GM19238 (cell line): ENCODE measurements around the gene SHC4.
"Not testable (repeated sequence)": the region's sequence is repeated elsewhere in the genome, so short reads cannot be mapped to it uniquely, and the experiment has no call there.

ENCODE experiments used
- DNase-seq: peaks from one replicate; pipeline ENCODE4 v3.0.0; 2011; ENCODE audit warnings: low spot score; ENCODE audit not compliant: insufficient read length

SHC4 gene

DNA sequence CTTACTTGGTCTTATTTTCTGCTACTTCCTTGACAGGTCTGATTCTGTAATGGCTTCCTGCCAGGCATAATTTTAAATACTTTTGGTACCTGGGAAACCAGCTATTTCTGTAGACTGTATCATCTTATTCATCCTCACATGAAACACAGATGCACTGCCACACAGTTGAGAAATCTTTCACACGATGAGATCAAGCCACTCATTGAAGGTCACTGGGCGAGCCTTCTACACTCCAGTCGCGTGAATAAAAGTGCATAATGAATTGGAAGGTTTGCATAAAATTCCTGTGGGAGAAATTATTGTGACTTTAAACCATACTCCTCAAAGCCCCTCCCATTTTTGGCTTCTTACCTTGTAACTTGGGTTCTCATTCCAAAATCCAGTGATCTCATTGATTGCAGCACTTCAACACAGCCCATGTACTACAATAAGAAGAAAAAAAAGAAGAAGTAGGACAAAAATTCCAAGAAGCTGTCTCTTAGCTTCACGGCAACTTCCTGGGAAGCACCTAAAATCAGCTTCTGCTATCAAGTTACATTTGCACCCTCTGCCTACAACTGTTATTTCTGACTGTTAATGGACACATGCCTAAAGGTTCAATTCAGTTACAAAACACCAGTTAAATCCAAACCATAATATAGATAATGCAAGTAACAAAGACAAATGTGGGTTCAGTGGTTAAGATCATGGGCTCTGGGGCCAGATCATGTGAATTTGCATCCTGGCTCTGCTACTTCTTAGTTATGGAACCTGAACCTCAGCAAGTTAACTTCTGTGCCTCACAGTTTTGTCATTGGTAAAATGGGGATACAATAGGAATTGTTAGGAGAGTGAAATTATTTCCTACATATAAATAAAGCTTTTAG, 39.0 kb downstream of the SHC4 start:
- no peak for DNase-seq

DNA sequence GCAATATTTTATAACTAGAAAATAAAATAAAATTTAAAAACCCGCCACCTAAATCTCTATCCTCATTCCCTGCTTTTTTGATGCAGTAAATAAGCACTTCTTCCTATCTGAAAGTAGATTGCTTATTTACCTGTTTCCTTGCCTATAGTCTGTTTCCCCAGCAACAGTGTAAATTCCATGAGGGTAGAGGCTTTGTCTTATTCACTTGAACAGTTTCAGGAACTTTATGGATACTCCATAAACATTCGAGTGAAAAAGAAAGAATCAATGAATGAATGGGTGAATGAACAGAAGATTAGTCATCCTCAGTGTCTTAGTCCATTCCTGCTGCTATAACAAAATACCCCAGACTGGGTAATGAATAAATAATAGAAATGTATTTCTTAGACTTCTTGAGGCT, 41.7 kb downstream of the SHC4 start:
- no peak for DNase-seq

DNA sequence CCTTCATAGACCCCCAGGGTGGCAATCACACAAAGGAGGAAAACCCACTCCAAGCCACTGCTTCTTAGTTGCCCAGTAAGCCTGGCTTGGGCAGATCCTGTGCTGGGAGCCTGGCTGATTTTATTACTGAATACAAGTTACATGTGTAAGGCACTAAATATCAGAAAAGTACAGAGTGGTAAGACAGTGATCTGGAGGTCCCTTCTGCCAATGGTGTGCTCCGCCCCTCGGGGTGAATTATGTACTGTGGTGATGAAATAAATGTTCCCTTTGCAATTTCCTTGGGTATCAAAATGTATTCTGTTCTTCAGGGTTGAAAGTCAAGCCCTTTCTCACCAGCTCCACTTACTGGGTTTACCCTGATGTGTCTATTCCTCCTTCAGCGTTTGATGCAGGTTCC, 47.0 kb downstream of the SHC4 start:
- no peak for DNase-seq

DNA sequence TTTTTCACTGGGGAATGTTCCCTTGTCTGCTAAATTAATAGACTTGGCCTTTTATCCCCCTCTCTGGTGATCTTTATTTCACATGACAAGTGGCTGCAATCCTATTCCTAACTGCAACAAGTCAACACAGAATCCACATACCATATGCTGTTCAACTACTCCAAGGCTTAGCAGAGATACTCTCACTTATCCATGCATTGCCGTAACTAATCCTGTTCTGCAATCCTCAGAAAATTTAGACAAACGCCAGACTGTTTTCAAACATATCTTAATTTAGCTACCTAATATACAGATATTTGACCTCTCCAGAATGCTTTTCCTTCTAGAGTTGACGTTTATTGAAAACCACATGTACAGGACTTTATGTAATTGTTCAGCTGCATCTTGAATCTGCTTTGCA, 47.9 kb downstream of the SHC4 start:
- no peak for DNase-seq

DNA sequence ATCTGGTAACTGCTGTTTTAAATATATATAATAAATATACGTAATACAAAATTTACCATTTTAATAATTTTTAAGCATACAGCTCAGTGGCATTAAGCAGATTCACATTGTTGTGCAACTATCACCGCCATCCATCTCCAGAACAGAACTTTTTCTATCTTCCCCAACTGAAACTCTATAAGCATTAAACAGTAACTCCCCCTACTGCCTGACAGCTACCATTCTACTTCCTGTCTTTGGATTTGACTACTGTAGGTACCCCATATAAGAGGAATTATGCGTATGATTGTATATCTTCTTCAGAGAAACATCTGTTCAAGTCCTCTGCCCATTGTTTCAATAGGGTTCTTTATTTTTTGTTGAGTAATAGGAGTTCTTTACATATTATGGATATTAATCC, 49.0 kb downstream of the SHC4 start:
- no peak for DNase-seq

DNA sequence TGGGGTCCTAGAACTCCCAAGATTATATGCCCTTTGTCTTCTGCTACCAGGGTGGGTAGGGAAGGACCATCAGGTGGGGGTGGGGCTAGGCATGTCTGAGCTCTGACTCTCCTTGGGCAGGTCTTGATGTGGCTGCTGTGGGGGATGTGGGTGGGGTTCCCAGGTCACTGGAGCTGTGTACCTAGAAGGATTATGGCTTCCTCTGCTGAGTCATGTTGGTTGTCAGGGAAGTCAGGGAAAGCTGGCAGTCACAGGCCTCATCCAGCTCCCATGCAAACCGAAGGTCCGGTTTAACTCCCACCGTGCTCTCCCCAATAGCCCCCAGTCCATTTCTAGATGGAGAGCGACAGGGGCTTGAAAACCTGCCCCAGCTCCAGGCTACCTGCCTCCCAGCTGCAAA, 50.6 kb downstream of the SHC4 start:
- no peak for DNase-seq

DNA sequence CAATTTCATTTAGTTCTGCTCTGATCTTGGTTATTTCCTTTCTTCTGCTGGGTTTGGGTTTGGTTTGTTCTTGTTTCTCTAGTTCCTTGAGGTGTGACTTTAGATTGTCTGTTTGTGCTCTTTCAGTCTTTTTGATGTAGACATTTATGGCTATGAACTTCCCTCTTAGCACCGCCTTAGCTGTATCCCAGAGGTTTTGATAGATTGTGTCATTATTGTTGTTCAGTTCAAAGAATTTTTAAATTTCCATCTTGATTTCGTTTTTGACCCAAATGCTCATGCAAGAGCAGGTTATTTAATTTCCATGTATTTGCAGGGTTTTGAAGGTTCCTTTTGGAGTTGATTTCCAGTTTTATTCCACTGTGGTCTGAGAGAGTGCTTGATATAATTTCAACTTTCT, 53.2 kb downstream of the SHC4 start:
- not testable (repeated sequence) for DNase-seq

DNA sequence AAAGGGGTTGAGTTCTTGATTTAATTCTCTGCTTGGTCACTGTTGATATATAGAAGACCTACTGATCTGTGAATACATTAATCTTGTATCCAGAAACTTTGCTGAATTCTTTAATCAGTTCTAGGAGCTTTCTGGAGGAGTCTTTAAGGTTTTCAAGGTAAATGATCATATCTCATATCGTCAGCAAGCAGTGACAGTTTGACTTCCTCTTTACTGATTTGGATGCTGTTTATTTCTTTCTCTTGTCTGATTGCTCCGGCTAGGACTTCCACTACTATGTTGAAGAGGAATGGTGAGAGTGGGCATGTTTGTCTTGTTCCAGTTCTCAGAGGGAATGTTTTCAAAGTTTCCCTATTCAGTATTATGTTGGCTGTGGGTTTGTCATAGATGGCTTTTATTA, 54.4 kb downstream of the SHC4 start:
- DNase-seq, result not testable (repeated sequence)

DNA sequence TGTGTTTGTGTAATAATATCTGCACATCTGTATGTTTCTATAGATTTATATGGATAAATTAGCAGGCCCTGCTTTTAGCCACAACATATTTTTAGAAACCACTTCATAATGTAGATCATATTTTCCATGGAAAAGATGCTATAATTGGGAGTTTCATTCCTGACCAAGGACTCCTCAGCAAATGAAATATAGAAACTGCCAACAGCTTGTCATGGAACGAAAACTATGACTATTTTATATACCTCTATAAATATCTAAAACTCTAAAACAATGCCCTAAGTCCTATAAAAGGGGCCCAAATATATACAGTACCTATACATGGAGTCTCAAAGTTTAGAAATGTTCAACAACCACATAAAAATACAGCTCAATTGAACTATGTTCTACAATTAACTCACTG, 57.9 kb downstream of the SHC4 start:
- no peak for DNase-seq

DNA sequence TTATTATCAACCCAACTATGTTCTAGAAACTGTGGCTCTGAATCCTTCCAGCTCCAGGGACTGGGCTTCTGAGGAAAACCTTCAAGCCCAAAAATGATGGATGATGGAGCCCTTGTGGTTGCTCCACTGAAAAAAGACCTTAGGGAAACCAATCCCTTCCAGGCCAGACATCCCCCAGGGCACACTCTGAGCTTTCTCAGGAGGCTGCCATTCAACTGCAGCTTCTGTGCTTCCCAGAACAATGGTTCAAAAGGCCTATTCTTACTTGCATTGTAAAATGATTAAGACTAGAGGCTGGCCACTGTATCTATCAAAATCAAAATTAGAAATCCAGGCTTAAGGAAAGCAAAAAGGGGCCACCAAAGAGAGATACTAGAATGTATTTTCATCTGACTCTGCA, 58.5 kb downstream of the SHC4 start:
- DNase-seq, result no peak

DNA sequence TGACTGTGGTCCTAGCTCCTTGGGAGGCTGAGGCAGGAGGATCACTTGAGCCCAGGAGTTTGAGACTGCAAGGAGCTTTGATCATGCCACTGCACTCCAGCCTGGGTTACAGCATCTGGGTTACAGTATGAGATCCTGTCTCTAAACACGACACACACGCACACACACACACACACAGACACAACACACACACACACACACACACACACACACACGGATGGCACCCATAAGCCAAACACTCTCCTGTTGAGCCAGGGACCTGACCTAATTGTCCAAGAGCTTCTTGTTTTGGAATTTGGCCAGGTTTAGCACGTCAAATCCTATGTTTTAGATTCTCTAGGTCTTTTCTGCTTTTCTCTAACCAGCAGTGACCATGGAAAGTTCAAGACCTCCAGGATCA, 59.0 kb downstream of the SHC4 start:
- no peak for DNase-seq

DNA sequence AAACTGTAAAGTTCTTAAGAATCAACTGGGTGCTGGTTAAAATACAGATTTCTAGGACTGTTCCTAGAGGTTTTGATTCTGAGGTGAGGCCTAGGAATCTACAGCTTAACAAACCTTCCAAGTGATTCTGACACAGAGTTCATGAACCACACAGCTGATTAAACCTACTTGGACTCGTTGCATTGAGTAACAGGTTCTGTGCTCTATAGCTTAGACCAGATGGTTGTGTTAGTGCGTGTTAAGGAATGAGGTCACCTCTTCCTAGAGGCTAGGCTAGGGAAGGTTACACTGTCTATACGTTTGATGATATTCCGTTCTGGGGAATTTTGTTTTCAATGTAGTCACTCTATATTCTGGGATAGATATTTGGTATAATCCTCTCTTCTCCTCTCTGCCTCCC, 63.9 kb downstream of the SHC4 start:
- no peak for DNase-seq

DNA sequence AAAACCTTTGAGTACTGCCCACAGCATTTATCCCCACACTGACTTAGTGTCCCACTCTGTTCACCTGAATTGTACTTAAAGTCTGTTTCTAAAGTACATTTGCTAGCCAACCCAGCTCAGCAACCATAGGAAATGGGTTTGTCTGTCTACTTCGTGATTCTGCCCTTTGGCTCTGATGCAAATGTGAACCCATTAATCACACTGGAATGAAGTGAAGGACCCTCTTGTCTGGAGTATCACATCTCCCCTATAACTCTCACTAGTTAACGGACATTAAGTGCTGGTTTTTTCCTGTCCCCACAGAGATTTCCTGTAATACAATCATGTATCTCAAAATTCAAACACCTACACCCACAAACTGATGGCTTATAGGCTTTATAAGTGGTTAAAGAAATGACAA, 65.3 kb downstream of the SHC4 start:
- DNase-seq, result no peak

DNA sequence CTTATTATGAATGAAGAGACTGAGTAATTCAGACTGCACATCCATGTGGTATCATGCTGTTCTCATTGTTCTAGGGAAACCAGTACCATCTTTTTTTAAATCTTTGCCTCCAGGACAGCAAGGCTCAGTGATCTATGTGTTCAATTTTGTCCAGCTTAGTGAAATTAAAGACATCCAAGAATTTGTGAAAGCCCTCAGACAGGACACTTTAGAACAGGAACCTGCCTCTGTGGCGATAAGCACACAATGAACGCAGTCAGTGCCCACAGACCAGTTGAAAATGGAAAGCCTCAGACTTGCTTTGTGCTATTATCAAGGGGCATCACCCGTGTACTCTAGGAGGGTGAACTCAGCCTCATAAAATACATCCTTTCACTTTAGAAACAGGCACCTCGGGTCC, 65.7 kb downstream of the SHC4 start:
- DNase-seq, result no peak

DNA sequence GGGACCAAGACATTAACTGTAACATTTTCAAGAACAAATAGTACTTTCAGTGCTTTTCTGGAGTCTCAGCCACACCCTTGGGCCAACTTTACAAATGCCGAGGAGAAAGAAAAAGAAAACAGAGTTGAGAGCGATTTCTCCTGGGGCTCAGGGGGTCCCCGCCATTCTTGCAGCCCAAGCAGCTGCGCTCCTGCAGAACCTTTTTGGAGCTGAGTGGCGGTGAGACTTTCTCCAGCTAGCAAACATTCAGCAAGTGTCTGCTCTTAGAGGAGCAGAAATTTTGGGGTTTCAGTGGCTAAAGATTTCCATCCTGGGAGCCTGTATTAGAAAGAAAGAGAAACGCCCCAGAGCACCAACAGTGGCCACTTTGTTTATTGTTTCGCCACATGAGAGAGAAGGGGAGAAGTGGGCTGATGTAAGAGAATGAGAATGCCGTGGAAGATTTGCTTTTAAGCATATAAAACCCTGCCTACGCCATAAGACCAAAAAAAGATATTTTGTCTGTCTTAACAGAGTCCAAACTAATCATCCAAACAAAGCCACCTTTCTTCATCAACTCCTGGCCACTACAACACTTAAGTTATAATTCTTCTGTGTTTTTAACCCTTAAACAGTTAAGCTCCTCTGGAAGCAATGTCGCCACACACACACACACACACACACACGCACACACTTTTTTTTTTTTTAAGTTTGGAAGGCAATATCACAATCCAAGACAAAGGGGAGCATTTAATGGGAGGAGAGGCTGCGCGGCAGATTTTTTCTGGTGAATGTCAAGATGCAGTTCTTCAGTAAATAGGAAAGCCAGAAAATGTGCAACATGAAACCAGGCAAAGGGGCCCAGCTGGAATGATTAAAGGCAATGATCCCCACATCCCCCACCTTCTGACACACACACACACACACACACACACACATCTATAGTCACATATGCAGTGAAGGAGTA, 66.6 kb downstream of the SHC4 start:
- no peak for DNase-seq

DNA sequence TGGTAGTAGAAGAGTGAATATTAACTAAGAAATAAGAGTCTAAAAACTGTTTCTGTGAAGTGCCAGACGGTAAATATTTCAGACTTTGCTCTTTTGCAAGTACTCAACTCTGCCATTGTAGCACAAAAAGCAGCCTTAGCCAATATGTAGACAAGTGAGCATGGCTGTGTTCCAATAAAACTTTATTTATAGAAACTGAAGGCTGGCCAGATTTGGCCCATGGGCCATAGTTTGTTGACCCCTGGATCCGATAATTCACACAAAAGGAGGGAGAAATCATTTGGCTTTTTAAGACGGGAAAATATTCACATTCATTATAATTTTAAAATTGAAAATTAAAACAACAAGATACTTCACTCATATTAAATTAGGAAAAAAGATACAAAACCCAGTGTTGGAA, 70.4 kb downstream of the SHC4 start:
- DNase-seq, result no peak

DNA sequence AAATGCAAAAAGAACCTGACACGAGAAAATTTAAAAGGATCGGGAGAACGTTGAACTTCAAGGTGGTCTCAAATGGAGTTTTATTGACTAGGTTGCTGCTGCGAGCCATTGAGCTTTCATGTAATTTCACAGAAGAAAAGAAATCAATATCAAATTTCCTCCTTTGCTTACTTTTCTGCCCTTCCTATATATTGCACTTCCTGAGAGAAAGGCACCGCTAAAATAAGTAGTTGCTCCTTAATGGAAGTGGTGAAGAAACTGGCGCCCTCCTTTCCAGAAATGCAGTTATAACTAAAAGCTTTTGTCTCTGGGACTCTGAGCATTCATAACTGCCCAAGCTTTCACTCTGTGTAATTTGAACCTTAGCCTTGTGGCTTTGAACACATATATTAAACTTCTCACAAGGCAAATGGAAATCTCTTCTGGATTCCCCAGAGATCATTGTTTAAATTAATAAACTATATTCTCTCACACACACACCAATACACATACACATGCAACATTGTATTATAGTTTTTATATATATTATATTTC, 72.4 kb downstream of the SHC4 start:
- no peak for DNase-seq

DNA sequence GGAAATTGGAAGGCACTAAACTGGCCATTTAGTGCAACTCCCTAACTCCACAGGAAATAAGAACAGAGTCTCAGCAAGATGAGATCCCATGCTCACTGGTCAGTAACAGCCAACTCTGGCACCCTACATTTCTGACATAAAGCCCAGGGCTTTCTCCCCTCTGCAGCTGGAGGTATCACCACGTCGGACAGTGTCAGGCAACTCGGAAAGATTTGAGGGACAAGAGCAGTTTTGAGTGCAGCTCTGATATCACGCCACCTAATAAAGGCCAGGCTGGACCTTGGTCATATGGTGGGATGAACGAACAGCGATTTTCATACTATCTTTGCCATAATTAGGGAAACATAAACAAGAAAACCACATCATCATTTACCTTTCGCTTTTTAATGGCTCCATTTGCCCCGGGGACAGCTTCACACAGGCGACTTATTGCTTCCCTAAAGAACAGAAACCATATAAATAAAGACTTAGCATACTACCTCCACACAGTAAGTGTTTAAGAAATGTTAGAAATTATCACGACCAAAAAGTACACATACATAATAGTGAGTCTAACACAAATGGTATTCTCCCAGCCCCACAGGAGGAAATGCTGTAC, 73.2 kb downstream of the SHC4 start:
- no peak for DNase-seq

DNA sequence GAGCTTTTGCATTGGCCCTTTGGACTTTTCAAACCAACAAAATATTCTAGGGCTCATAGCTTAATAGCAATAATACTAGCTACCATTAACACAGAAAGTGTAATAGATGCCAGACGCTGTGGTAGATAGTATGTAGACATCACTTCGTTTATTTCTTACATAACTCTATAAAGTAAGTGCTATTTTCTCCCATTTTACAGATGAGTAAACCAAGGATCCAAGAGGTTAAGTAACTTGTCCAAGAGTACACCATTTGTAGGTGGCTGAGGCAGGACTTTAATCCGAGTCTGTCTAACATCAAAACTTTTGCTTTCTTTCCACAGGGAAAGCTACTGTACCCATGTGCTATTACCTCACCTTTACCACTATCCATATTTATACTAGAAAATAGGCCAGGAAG, 73.8 kb downstream of the SHC4 start:
- no peak for DNase-seq

DNA sequence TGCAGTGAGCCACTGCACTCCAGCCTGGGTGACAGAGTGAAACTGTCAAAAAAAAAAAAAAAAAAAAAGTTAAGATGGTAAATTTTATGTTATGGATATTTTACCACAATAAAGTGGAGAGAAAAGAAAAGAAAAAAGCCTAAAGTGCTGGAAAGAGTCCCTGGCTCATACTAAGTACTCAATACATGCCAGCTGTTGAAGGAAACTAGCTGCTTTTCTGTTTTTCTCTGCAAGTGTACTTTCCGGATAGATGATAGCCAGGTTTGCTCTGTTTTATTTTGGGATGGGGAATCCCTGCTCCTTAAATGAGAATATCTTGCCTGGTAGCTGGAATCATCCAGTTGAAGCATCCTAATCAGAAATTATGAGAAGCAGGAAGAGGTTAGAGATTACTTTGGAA, 74.9 kb downstream of the SHC4 start:
- no peak for DNase-seq

DNA sequence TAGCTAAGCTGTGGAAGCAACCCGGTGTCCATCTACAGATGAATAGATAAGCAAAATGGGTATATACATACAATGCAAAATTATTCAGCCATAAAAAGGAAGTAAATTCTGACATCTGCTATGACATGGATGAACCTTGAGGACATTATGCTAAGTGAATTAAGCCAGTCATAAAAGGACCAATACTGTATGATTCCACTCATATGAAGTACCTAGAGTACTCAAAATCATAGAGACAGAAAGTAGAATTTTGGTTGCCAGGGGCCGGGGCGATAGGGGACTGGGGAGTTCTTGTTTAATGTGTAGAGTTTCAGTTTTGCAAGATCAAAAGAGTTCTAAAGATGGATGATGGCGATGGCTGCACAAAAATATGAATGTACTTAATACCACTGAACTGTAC, 75.5 kb downstream of the SHC4 start:
- DNase-seq, result no peak

DNA sequence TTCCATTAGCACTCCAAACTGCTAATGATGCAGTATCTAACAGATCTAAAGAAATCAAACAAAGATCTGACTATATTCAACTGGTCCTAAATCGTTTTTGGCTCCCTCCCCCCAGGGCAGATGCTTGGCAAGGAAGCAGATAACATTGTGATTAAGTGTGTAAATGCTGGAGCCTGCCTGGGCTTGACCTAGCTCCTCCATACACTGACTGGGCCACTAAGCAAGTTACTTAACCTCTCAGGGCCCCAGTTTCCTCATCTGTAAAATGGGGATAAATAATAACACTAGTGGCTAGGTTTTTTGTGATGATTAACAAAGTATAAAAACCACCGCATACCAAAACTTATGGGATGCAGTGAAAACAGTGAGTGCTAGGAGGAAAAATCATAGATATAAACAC, 76.6 kb downstream of the SHC4 start:
- DNase-seq, result no peak
